GM12875 (cell line): Measurements from ENCODE around the gene TAAR1.
"Not testable (repeated sequence)": the region's sequence is repeated elsewhere in the genome, so short reads cannot be mapped to it uniquely, and the experiment has no call there.

Experiments used
- H3K4me3 ChIP-seq: one replicate; pipeline ENCODE4 v1.5.1; 2011; ENCODE audit warnings: low read depth, low read length, control low read depth
- TF ChIP-seq, protein P1 (sequence below): IDR thresholded peaks from 2 replicates; pipeline ENCODE4 v1.5.1; 2011; ENCODE audit warnings: low read depth, mild to moderate bottlenecking, control low read depth, inconsistent platforms, low read length, moderate library complexity, borderline replicate concordance; ENCODE audit not compliant: insufficient read depth

The TAAR1 gene, protein sequence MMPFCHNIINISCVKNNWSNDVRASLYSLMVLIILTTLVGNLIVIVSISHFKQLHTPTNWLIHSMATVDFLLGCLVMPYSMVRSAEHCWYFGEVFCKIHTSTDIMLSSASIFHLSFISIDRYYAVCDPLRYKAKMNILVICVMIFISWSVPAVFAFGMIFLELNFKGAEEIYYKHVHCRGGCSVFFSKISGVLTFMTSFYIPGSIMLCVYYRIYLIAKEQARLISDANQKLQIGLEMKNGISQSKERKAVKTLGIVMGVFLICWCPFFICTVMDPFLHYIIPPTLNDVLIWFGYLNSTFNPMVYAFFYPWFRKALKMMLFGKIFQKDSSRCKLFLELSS

DNA sequence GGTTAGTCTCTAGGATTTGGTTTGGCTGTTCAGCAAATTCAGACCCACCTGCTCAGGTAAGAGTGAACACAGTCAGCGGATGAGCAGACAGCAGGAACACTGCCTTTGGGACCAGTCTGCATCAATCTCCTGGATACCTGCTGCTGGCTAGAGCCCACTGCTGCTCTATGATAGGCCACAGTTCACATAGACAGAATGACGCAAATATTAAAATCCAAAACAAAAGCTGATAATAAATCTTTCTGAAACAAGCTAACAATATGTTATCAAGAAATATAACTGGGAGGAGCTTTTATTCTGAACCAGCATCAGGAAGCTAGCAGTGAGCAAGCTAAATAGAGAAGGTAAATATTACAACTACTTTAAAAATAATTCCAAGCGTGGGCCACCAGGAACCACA lies at the start of gene TAAR1:
TSS of gene TAAR1 (minus strand) at position 101 of the 400 bp plus-strand sequence. CDS start 13,179 bp downstream, outside the sequence.
- no peak within 1 kb of the TSS for H3K4me3 ChIP-seq
- TF ChIP-seq, protein P1, sequence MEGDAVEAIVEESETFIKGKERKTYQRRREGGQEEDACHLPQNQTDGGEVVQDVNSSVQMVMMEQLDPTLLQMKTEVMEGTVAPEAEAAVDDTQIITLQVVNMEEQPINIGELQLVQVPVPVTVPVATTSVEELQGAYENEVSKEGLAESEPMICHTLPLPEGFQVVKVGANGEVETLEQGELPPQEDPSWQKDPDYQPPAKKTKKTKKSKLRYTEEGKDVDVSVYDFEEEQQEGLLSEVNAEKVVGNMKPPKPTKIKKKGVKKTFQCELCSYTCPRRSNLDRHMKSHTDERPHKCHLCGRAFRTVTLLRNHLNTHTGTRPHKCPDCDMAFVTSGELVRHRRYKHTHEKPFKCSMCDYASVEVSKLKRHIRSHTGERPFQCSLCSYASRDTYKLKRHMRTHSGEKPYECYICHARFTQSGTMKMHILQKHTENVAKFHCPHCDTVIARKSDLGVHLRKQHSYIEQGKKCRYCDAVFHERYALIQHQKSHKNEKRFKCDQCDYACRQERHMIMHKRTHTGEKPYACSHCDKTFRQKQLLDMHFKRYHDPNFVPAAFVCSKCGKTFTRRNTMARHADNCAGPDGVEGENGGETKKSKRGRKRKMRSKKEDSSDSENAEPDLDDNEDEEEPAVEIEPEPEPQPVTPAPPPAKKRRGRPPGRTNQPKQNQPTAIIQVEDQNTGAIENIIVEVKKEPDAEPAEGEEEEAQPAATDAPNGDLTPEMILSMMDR: no peak

DNA sequence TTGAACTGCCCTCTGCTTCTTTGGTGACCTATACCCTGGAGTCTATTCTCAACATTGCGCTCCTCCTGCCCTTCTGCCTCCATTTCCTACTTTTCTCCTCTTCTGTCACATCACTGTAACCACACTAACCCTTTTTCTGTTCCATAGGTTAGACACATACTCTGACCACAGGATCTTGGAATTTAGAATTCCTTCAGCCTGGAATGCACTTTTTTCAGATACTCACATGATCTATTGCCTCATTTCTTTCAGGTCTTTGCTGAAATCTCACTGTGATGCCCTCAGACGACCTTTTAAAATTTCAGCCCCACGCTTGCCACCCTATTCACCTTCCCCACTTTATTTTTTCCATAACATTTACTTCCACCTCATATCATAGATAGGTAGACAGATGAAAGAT lies 49.8 kb upstream of the TAAR1 start:
- TF ChIP-seq, protein P1: no peak
- H3K4me3 ChIP-seq: no peak overlapping the region

DNA sequence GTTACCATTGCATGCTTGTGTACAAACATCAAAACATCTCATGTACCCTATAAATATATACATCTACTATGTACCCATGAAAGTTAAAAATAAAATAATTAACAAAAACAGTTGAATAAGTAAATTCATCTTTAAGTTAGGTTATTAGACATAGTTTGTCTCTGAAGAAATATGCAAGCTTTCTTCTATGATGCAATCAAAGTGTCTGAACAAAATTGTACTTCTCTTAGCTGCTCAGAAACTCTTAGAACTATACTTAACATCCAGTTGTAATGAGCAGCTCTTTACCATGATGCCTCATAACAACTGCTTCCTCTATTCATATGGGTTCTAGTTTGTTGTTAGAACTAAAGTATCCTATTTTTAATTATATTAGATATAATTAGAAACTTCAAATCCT lies 49.0 kb upstream of the TAAR1 start:
- H3K4me3 ChIP-seq: no peak overlapping the region
- TF ChIP-seq, protein P1: no peak

DNA sequence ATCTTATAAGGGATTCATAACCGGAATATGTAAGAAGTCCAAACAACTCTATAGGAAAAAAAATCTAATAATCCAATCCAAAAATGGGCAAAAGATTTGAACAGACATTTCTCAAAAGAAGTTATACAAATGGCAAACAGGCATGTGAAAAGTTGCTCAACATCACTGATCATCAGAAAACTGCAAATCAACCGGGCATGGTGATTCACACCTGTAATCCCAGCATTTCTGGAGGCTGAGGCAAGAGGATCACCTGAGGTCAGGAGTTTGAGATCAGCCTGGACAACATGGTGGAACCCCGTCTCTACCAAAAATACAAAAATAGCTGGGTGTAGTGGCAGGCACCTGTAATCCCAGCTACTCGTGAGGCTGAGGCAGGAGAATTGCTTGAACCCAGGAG lies 47.8 kb upstream of the TAAR1 start:
- H3K4me3 ChIP-seq: not testable (repeated sequence)

DNA sequence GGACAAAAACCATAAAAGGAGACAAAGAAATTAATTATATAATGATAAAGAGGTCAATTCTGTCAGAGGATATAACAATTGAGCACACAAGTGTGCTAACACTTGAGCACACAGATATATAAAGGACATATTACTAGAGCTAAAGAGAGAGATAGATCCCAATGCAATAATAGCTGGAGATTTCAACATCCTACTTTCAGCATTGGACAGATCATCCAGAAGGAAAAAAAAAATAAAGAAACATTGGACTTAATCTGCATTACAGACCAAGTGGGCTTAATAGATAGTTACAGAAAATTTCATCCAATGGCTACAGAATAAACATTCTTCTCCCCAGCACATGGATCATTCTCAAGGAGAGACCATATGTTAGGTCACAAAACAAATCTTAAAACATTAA lies 45.0 kb upstream of the TAAR1 start:
- TF ChIP-seq, protein P1: no peak
- no peak overlapping the region for H3K4me3 ChIP-seq

DNA sequence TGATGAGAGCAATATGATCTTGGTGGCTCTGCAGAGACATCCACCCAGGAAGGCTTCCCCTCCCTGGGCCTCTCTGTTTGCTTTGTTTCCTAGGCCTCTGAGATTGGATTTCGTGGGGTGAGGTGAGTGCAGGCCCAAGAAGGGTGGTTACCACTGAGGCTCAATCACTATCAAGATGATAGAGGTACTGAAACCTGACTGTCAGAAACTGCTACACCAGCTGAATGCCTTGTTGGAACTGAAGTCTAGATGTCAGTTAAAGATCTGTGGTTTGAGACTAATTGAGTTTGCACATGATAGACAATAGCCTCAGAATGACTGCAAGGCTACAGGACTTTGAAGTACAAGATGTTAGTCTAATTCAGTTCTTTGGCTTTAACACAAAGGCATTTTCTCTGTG lies 39.6 kb upstream of the TAAR1 start:
- no peak overlapping the region for H3K4me3 ChIP-seq
- TF ChIP-seq, protein P1: no peak

DNA sequence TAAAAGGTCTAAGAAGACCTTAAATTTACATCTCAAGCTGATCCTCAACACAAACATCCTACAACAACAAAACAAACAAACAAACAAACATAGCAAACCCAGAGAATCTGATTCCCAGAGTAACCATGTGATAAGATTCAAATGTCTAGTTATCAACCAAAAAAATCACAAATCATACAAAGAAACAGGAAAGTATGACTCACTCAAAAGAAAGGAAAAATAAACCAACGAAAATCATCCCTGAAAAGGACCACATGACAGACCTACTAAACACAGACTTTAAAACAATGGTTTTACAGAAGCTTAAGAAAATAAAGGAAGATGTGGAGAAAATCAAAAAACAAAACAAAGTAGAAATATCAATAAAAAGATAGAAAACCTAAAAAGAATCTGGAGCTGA lies 36.8 kb upstream of the TAAR1 start:
- TF ChIP-seq, protein P1: no peak
- no peak overlapping the region for H3K4me3 ChIP-seq
